ENCODE measurements around the gene RAVER1. TPM values are rescaled to one million over a fixed set of nuclear protein-coding genes. Genes with fewer than 3 reads are reported as not detected.

The RAVER1 gene
- total RNA-seq, 1 experiment from 2014 or later: 86.9 TPM

GRCh38 chr19:10328558-10329429, 4.5 kb downstream of the RAVER1 start:
- DNase-seq (ENCODE audit: low spot score) (no peak), ATAC-seq (no peak)
- H3K4me3 Mint-ChIP-seq: no peak overlapping the region
- TF ChIP-seq, protein P1, sequence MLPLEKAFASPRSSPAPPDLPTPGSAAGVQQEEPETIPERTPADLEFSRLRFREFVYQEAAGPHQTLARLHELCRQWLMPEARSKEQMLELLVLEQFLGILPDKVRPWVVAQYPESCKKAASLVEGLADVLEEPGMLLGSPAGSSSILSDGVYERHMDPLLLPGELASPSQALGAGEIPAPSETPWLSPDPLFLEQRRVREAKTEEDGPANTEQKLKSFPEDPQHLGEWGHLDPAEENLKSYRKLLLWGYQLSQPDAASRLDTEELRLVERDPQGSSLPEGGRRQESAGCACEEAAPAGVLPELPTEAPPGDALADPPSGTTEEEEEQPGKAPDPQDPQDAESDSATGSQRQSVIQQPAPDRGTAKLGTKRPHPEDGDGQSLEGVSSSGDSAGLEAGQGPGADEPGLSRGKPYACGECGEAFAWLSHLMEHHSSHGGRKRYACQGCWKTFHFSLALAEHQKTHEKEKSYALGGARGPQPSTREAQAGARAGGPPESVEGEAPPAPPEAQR (CRISPR knock-in tag; IDR thresholded peaks at IDR 0.05): no peak
- TF ChIP-seq, protein P2, sequence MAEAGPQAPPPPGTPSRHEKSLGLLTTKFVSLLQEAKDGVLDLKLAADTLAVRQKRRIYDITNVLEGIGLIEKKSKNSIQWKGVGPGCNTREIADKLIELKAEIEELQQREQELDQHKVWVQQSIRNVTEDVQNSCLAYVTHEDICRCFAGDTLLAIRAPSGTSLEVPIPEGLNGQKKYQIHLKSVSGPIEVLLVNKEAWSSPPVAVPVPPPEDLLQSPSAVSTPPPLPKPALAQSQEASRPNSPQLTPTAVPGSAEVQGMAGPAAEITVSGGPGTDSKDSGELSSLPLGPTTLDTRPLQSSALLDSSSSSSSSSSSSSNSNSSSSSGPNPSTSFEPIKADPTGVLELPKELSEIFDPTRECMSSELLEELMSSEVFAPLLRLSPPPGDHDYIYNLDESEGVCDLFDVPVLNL (CRISPR knock-in tag; IDR thresholded peaks at IDR 0.05; ENCODE audit: borderline replicate concordance, low read depth): no peak
- no peak for TF ChIP-seq FOXK1 (CRISPR knock-in tag; IDR thresholded peaks at IDR 0.05)
- TF ChIP-seq ZNF138 (CRISPR knock-in tag; conservative IDR thresholded peaks at IDR 0.05): no peak
- no peak for TF ChIP-seq TEAD4 (CRISPR knock-in tag; IDR thresholded peaks at IDR 0.05)
- TF ChIP-seq, protein P3, sequence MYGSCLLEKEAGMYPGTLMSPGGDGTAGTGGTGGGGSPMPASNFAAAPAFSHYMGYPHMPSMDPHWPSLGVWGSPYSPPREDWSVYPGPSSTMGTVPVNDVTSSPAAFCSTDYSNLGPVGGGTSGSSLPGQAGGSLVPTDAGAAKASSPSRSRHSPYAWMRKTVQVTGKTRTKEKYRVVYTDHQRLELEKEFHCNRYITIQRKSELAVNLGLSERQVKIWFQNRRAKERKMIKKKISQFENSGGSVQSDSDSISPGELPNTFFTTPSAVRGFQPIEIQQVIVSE (CRISPR knock-in tag; IDR thresholded peaks at IDR 0.05; ENCODE audit: borderline replicate concordance): no peak
- no peak for TF ChIP-seq TEAD1 (CRISPR knock-in tag; IDR thresholded peaks at IDR 0.05)
- TF ChIP-seq ZNF532 (CRISPR knock-in tag; IDR thresholded peaks at IDR 0.05; ENCODE audit: borderline replicate concordance): no peak
- TF ChIP-seq SMAD3 (CRISPR knock-in tag; IDR thresholded peaks at IDR 0.05; ENCODE audit: borderline replicate concordance): no peak
- no peak for TF ChIP-seq HMGXB4 (CRISPR knock-in tag; IDR thresholded peaks at IDR 0.05)
- peaks cover 37% of the 10 kb centered on the region for H3K36me3 Mint-ChIP-seq
- CTCF ChIA-PET: interaction anchor here (0.7 kb wide), 1 partner anchor 62 kb away, joined by 3 read pairs; no protein-coding TSS in a partner anchor
- POLR2A ChIA-PET: interaction anchor here (0.7 kb wide), 1 partner anchor 21 kb away, joined by 3 read pairs; no protein-coding TSS in a partner anchor
- no peaks in the 10 kb centered on the region for H3K9me3 Mint-ChIP-seq
- H3K27ac Mint-ChIP-seq: no peak overlapping the region
- peaks cover 8% of the 10 kb centered on the region for H3K4me1 Mint-ChIP-seq
- no peaks in the 10 kb centered on the region for H3K27me3 Mint-ChIP-seq (ENCODE audit: low read depth)

DNA sequence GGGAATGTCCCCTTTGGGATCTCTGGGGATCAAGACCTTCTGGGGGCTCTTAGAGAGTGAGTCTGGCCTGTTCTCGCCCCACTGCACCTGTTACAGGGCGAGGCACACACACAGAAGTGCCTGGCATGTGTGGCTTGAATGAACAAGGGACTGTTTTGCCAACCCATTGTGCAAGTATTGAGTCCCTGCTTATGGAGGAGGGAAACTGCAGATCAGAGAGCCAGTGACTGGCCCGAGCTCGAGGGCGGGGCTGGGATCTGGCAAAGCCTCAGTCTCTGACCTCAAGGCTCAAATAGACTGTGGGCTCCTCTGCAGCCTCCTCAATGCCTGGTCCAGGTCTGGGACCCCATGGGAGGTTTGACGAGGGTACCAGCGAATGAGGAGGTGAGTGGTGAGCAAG, 5.5 kb downstream of the RAVER1 start:
- H3K4me3 Mint-ChIP-seq: no peak overlapping the region
- H3K27me3 Mint-ChIP-seq (ENCODE audit: low read depth): no peaks in the 10 kb centered on the region
- no peaks in the 10 kb centered on the region for H3K9me3 Mint-ChIP-seq
- H3K4me1 Mint-ChIP-seq: peaks cover 8% of the 10 kb centered on the region
- ATAC-seq (no peak), DNase-seq (ENCODE audit: low spot score) (no peak)
- no peak for TF ChIP-seq FOXK1 (CRISPR knock-in tag; IDR thresholded peaks at IDR 0.05)
- no peak for TF ChIP-seq GRHL2 (CRISPR knock-in tag; IDR thresholded peaks at IDR 0.05; ENCODE audit: insufficient replicate concordance, severe bottlenecking)
- TF ChIP-seq MYBL2 (CRISPR knock-in tag; IDR thresholded peaks at IDR 0.05): no peak
- TF ChIP-seq, protein P4, sequence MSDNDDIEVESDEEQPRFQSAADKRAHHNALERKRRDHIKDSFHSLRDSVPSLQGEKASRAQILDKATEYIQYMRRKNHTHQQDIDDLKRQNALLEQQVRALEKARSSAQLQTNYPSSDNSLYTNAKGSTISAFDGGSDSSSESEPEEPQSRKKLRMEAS (CRISPR knock-in tag; IDR thresholded peaks at IDR 0.05): no peak
- no peak for TF ChIP-seq RELA (CRISPR knock-in tag; IDR thresholded peaks at IDR 0.05; ENCODE audit: borderline replicate concordance)
- TF ChIP-seq, protein P5, sequence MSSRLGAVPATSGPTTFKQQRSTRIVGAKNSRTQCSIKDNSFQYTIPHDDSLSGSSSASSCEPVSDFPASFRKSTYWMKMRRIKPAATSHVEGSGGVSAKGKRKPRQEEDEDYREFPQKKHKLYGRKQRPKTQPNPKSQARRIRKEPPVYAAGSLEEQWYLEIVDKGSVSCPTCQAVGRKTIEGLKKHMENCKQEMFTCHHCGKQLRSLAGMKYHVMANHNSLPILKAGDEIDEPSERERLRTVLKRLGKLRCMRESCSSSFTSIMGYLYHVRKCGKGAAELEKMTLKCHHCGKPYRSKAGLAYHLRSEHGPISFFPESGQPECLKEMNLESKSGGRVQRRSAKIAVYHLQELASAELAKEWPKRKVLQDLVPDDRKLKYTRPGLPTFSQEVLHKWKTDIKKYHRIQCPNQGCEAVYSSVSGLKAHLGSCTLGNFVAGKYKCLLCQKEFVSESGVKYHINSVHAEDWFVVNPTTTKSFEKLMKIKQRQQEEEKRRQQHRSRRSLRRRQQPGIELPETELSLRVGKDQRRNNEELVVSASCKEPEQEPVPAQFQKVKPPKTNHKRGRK (CRISPR knock-in tag; IDR thresholded peaks at IDR 0.05; ENCODE audit: borderline replicate concordance): no peak
- TF ChIP-seq ESRRA (CRISPR knock-in tag; IDR thresholded peaks at IDR 0.05; ENCODE audit: borderline replicate concordance): no peak
- no peak for TF ChIP-seq NFATC4 (CRISPR knock-in tag; IDR thresholded peaks at IDR 0.05)
- no peak for TF ChIP-seq MXD4 (CRISPR knock-in tag; IDR thresholded peaks at IDR 0.05; ENCODE audit: borderline replicate concordance)
- TF ChIP-seq, protein P6, sequence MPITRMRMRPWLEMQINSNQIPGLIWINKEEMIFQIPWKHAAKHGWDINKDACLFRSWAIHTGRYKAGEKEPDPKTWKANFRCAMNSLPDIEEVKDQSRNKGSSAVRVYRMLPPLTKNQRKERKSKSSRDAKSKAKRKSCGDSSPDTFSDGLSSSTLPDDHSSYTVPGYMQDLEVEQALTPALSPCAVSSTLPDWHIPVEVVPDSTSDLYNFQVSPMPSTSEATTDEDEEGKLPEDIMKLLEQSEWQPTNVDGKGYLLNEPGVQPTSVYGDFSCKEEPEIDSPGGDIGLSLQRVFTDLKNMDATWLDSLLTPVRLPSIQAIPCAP (CRISPR knock-in tag; IDR thresholded peaks at IDR 0.05): no peak
- H3K36me3 Mint-ChIP-seq: peaks cover 37% of the 10 kb centered on the region
- POLR2A ChIA-PET: no interaction called here
- CTCF ChIA-PET: no interaction called here
- H3K27ac Mint-ChIP-seq: no peak overlapping the region

Data from WTC11 (cell line).